K562 (cell line): ENCODE measurements around the gene HMCN1. TPM values are rescaled to one million over a fixed set of nuclear protein-coding genes. Genes with fewer than 3 reads are reported as not detected.

Source experiments
- BRCA1 ChIP-seq, 2 experiments: fragments of 450-650 bp in 1 of 2; sonication (generic) in 1 of 2; formaldehyde crosslinking in 1 of 2; IDR thresholded peaks; 2 replicates each; pipeline versions ENCODE4 v1.5.0 to v1.6.1; 2017 to 2020; ENCODE audit warnings: mild to moderate bottlenecking in 1 of 2, missing genetic modification reagents in 1 of 2
- BRF2 ChIP-seq: IDR thresholded peaks from 3 replicates; pipeline ENCODE4 v1.6.1; 2011; ENCODE audit warnings: borderline replicate concordance, mild to moderate bottlenecking; ENCODE audit not compliant: insufficient read length, insufficient read depth
- MED1 ChIP-seq: sonication (generic); formaldehyde crosslinking; IDR thresholded peaks from 2 replicates; pipeline ENCODE4 v1.8.1; 2023; ENCODE audit warnings: missing genetic modification reagents, borderline replicate concordance
- ZNF436 ChIP-seq: fragments of 250-450, 450-650 bp; sonication (Bioruptor Pico); formaldehyde crosslinking; IDR thresholded peaks from 2 replicates; pipeline ENCODE4 v1.7.0; 2020; ENCODE audit warnings: mild to moderate bottlenecking
- ZNF449 ChIP-seq: fragments of 250-450 bp; sonication (Bioruptor Pico); IDR thresholded peaks from 2 replicates; pipeline ENCODE4 v1.8.0; 2022; ENCODE audit warnings: moderate library complexity, mild to moderate bottlenecking, inconsistent platforms
- polyA plus RNA-seq, 8 experiments: library from polyadenylated mRNA; depleted of rRNA in 4 of 8; stranded (reverse) in 5 of 8; unstranded in 3 of 8; fragments of >200 nt; fragmentation: Nextera tagmentation in 2 of 8; fragmentation: Illumina TruSeq in 1 of 8; extraction: Ambion mirVana in 2 of 8; extraction: Trizol in 1 of 8; gene quantifications; 2 replicates each; pipeline versions ENCODE4 v1.2.1 to v1.2.3, GENCODE V29; 2011 to 2014; ENCODE audit warnings: inconsistent platforms in 1 of 8, missing spikeins in 1 of 8
- total RNA-seq, 7 experiments: library from RNA; depleted of rRNA in 6 of 7; stranded (reverse); fragments of >200 nt in 6 of 7; fragmentation: Illumina TruSeq in 2 of 7; extraction: Trizol in 2 of 7; gene quantifications; 2 replicates each; pipeline versions ENCODE4 v1.2.1 to v1.2.3, GENCODE V29; 2011 to 2021; ENCODE audit warnings: low replicate concordance in 1 of 7
- TF ChIP-seq, protein P1 (sequence below): fragments of 450-650 bp; IDR thresholded peaks from 2 replicates; pipeline ENCODE4 v1.7.1; 2018; ENCODE audit warnings: mild to moderate bottlenecking, low read depth; ENCODE audit not compliant: partially characterized antibody

The HMCN1 gene
- total and polyA plus RNA-seq, 9 of the 15 experiments (the other 6 are each of a cell fraction or from before 2014, with no cell fraction given) = 0.07 to 0.36 (median 0.21) TPM

DNA sequence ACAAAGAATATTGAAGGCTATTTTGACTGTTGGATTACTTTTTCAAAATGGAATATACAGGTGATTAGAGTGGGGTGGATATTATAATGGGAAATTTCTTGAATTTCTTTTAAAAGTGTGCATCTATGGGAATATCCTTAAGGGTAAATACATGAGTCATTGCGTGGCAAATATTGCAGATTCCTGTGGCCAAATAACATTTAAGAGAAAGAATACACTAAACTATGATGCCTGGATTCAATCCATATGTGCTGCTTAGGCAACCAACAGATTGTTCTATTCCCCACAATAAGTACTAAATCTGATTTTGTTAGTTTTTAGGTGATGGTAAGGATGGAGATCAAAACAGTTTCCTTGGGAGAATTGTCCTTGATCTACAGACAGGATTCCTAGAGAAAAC is 119.5 kb downstream of the HMCN1 start (continued):
- TF ChIP-seq ZNF449 (CRISPR knock-in tag) (no peak), BRCA1 (IDR thresholded peaks at IDR 0.05) (no peak), BRCA1 (CRISPR knock-in tag; IDR thresholded peaks at IDR 0.05) (no peak), MED1 (CRISPR knock-in tag) (no peak), BRF2 (no peak), ZNF436 (CRISPR knock-in tag) (no peak)
- TF ChIP-seq, protein P1, sequence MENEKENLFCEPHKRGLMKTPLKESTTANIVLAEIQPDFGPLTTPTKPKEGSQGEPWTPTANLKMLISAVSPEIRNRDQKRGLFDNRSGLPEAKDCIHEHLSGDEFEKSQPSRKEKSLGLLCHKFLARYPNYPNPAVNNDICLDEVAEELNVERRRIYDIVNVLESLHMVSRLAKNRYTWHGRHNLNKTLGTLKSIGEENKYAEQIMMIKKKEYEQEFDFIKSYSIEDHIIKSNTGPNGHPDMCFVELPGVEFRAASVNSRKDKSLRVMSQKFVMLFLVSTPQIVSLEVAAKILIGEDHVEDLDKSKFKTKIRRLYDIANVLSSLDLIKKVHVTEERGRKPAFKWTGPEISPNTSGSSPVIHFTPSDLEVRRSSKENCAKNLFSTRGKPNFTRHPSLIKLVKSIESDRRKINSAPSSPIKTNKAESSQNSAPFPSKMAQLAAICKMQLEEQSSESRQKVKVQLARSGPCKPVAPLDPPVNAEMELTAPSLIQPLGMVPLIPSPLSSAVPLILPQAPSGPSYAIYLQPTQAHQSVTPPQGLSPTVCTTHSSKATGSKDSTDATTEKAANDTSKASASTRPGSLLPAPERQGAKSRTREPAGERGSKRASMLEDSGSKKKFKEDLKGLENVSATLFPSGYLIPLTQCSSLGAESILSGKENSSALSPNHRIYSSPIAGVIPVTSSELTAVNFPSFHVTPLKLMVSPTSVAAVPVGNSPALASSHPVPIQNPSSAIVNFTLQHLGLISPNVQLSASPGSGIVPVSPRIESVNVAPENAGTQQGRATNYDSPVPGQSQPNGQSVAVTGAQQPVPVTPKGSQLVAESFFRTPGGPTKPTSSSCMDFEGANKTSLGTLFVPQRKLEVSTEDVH = no peak
